SJCRH30 (cell line): ENCODE results near the gene COMT. TPM values are rescaled to one million over a fixed set of nuclear protein-coding genes. Genes with fewer than 3 reads are reported as not detected.

Experiments used
- DNase-seq, 2 experiments: peaks; one replicate each; pipeline ENCODE4 v3.0.0-alpha.2; 2015 to 2020
- H3K27ac ChIP-seq: fragments of 250-450 bp; sonication (Bioruptor Pico); 2 replicates; pipeline ENCODE4 v1.5.1; 2020; ENCODE audit warnings: mild to moderate bottlenecking, moderate library complexity
- H3K27me3 ChIP-seq: fragments of 250-450 bp; sonication (Bioruptor Pico); 2 replicates; pipeline ENCODE4 v1.5.1; 2020; ENCODE audit warnings: mild to moderate bottlenecking, moderate library complexity
- H3K36me3 ChIP-seq: fragments of 250-450 bp; sonication (Bioruptor Pico); 2 replicates; pipeline ENCODE4 v1.5.1; 2020; ENCODE audit warnings: mild to moderate bottlenecking, moderate library complexity
- H3K4me1 ChIP-seq: fragments of 250-450 bp; sonication (Bioruptor Pico); 2 replicates; pipeline ENCODE4 v1.5.1; 2020; ENCODE audit warnings: mild to moderate bottlenecking, moderate library complexity
- H3K4me3 ChIP-seq: fragments of 250-450 bp; sonication (Bioruptor Pico); 2 replicates; pipeline ENCODE4 v1.5.1; 2020; ENCODE audit warnings: mild to moderate bottlenecking, moderate library complexity
- H3K9me3 ChIP-seq: fragments of 250-450 bp; sonication (Bioruptor Pico); replicated peaks from 2 replicates; pipeline ENCODE4 v1.5.1; 2020; ENCODE audit warnings: mild to moderate bottlenecking, moderate library complexity
- total RNA-seq: library from RNA; depleted of rRNA; stranded (reverse); fragments of >200 nt; shearing (Covaris generic); gene quantifications from 2 replicates; pipeline ENCODE4 v1.2.3, GENCODE V29; 2014

The COMT gene
- total RNA-seq, 1 experiment from 2014 or later = 69.2 TPM

GRCh38 chr22:19972251-19972650, 30.7 kb downstream of the COMT start:
- Histone ChIP-seq H3K36me3 (peaks cover 9% of the 10 kb centered on the region; the same call in 1 of the 2 replicates), H3K27ac (no peak overlapping the region), H3K9me3 (no peaks in the 10 kb centered on the region), H3K27me3 (no peaks in the 10 kb centered on the region), H3K4me1 (peaks cover 11% of the 10 kb centered on the region), H3K4me3 (no peak overlapping the region)
- no peak for DNase-seq

DNA sequence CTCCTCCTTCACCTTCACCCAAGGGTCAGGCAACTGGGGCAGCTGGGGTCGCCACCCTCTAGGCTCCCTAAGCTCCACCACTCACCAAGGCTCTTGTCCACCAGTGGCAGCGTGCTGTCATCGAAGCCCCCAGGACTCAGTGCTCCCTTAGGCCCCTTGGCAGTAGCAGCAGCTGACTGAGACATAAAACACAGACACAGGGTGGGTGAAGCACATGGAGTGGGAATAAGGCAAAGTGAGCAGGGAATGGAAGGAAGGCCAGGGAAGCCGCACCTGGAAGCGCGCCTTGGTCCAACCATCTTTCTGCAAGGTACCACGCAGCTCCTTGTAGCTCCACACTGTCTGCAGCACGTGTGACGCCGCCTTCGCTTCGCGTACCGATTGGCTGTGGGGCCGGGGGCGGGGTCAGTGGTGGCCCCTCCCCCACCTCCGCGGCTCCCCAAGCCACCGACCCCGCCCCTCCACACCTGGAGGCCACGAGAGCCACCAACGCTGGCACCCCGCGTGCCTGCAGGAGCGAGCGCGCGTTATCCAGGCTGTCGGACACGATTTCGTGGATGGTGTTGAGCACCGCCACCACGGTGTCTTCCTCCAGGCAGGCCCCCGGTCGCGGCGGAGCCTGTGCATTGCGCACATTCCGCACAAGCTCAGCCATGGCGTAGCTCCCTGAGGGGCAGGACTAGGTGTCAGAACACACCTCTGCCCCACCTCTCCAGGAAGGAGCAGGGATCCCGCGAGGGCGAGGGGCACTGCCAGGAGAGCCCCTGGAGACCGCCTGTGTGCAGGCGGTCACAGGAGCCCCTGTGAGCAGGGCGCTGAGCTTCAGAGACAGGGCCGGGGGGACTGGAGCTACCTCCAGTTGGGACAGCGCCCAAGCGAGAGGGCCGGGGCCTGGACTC, 31.3 kb downstream of the COMT start:
- no peak for DNase-seq
- Histone ChIP-seq H3K27ac (no peak overlapping the region), H3K9me3 (no peaks in the 10 kb centered on the region), H3K36me3 (peaks cover 7% of the 10 kb centered on the region; the same call in 1 of the 2 replicates), H3K4me3 (no peak overlapping the region), H3K27me3 (no peaks in the 10 kb centered on the region), H3K4me1 (peaks cover 11% of the 10 kb centered on the region)

GRCh38 chr22:19973551-19974267, 32.1 kb downstream of the COMT start:
- H3K4me3 ChIP-seq = no peak overlapping the region
- H3K36me3 ChIP-seq = peaks cover 4% of the 10 kb centered on the region; the same call in 1 of the 2 replicates
- H3K9me3 ChIP-seq = no peaks in the 10 kb centered on the region
- H3K27me3 ChIP-seq = no peaks in the 10 kb centered on the region
- H3K4me1 ChIP-seq = peaks cover 11% of the 10 kb centered on the region
- DNase-seq = no peak
- H3K27ac ChIP-seq = no peak overlapping the region

DNA sequence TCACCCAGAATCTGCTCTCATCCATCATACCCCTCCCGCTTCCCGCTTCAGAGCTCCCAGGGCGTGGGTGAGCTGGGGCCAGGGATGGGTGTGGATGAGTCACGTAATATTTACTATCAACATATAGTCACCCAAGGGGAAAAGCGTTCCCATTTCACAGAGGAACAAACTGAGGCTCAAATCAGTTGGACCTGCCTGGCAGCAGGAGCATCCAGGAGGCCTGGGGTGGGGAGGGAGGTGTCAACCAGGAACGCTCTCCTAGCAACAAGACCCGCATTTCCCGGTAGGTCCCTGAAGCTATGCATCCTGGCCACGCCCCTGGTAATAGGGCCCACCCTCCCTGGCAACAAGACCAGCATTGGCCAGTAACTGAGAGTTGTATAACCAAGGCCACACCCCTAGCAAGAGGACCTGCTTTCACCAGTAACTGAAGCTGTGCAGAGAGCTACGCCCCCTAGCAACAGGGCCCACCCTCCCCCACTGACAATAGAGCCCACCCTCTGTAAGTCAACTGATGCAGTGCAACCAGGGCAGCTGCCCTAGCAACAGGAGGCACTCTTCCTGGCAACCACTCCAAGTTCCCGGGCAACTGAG, 32.8 kb downstream of the COMT start:
- Histone ChIP-seq H3K9me3 (no peaks in the 10 kb centered on the region), H3K27ac (no peak overlapping the region), H3K27me3 (no peaks in the 10 kb centered on the region), H3K4me3 (no peak overlapping the region), H3K36me3 (no peaks in the 10 kb centered on the region; the same call in 1 of the 2 replicates), H3K4me1 (peaks cover 11% of the 10 kb centered on the region)
- peak; percentile 87 to 88 for DNase-seq

- Histone ChIP-seq H3K36me3 (no peaks in the 10 kb centered on the region), H3K4me1 (peaks cover 11% of the 10 kb centered on the region), H3K4me3 (no peak overlapping the region), H3K9me3 (no peaks in the 10 kb centered on the region), H3K27me3 (no peaks in the 10 kb centered on the region), H3K27ac (no peak overlapping the region)
- DNase-seq = peak in 1 of 2 experiments; percentile 48
Measured at GRCh38 chr22:19974935-19975706, 33.5 kb downstream of the COMT start.

GRCh38 chr22:19975707-19976035, 34.1 kb downstream of the COMT start:
- Histone ChIP-seq H3K27ac (no peak overlapping the region), H3K4me1 (peaks cover 11% of the 10 kb centered on the region), H3K36me3 (no peaks in the 10 kb centered on the region), H3K9me3 (no peaks in the 10 kb centered on the region), H3K27me3 (no peaks in the 10 kb centered on the region), H3K4me3 (no peak overlapping the region)
- DNase-seq = no peak

GRCh38 chr22:19976671-19977070, 35.1 kb downstream of the COMT start:
- Histone ChIP-seq H3K4me3 (no peak overlapping the region), H3K36me3 (no peaks in the 10 kb centered on the region), H3K27ac (no peak overlapping the region), H3K4me1 (peaks cover 11% of the 10 kb centered on the region), H3K9me3 (no peaks in the 10 kb centered on the region), H3K27me3 (no peaks in the 10 kb centered on the region)
- DNase-seq = no peak

DNA sequence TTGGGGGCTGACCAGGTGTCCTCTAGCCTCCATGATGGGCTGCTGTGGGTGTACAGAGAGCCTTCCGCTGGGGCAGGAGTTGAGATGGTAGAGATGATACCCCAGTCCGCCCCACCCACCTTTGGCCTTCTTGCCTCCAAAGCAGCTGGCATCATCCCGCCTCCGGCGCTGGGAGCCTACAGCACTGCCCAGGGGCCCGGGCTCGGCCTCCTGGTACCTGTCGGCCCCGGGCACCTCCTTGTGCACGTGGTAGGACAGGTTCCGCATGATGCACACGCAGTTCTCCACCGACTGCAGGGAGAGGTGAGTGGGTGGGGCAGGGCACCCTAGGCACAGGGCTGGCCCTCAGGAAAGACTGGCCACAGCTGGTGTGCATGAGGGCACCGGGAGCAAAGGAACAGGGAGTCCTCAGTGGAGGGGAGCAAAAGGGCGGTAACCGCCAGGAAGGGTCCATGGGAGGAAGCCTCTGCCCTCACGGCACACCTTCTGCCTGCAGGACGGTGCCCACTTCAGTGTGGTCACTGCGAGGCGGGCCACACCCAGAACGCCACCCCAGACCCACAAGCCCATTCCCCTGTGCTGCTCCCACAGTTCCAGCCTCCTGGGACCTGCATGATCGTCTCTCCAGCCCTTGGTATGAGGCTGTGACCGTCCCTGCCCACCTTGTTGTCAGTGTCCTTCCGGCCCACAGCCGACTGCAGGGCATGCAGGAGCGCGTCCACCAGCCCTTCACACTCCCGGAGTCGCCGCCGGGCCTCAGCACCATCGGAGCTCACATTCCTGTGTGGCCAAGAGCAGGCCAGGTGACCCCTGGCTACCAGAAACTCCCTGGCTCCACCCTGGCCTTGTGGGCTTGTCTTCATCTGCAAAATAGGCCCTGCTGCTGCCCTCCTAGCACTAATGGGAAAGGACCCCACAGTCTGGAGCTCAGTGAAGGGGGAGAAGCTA, 36.0 kb downstream of the COMT start:
- Histone ChIP-seq H3K4me1 (peaks cover 11% of the 10 kb centered on the region), H3K4me3 (no peak overlapping the region), H3K9me3 (no peaks in the 10 kb centered on the region), H3K27me3 (no peaks in the 10 kb centered on the region), H3K27ac (no peak overlapping the region), H3K36me3 (no peaks in the 10 kb centered on the region)
- DNase-seq = no peak

DNA sequence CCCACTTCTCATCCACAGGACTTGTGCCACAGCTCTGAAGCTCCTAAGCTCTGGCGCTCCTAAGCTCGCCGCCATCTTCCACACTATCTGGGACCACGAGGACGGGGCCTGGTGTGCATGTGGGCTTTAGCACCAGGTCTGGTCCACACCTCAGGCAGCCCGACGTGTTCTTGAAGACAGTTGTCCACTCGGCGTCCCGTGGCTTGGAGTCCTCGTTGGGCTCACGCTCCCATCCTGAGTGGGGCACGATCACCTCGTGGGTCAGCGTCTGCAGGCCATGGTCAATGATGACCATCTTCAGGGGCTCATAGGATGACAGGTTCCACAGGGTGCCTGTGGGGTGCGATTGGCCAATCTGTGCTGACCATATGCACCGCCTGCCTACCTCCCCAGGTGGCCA, 37.2 kb downstream of the COMT start:
- no peaks in the 10 kb centered on the region for H3K27me3 ChIP-seq
- no peak overlapping the region for H3K27ac ChIP-seq
- no peaks in the 10 kb centered on the region for H3K36me3 ChIP-seq
- peaks cover 21% of the 10 kb centered on the region for H3K4me1 ChIP-seq
- H3K4me3 ChIP-seq = no peak overlapping the region
- H3K9me3 ChIP-seq = no peaks in the 10 kb centered on the region
- DNase-seq = no peak

DNA sequence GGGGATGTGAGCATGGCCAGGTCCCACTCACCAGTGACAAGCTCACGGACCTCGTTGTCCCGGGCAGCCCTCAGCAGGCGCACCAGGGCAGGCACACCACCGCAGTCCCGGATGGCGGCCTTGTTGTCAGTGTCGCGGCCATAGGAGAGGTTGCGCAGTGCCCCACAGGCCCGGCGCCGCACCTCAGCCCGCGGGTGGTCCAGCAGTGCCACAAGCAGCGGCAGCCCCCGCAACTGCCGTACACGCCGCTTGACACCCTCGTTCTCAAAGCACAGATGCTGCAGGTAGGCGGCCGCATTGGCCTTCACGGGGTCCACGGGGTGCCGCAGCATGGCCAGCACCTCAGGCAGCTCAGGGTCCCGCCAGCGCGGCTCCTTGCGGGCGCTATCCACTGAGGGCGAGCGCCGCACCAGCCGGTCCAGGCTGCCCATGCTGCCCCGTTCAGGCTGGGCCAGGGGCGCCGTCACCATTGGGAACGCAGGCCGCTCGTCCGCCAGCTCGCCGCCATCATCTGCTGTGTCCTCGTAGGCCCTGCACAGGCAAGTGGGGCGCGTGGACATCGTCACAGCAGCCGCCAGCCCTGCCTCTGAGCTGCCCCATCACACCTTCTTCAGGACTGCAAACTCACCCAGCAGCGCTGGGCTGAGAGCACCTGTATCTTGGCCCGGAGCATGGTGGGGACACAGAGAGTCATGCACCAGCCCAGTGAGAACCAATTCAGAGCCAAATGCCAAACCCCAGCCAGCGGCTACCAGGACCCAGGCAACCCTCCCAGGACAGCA, 38.3 kb downstream of the COMT start:
- Histone ChIP-seq H3K36me3 (no peaks in the 10 kb centered on the region), H3K4me1 (peaks cover 28% of the 10 kb centered on the region), H3K9me3 (no peaks in the 10 kb centered on the region), H3K4me3 (no peak overlapping the region), H3K27ac (no peak overlapping the region), H3K27me3 (no peaks in the 10 kb centered on the region)
- no peak for DNase-seq

- H3K9me3 ChIP-seq = no peaks in the 10 kb centered on the region
- no peaks in the 10 kb centered on the region for H3K27me3 ChIP-seq
- H3K36me3 ChIP-seq = no peaks in the 10 kb centered on the region
- no peak overlapping the region for H3K27ac ChIP-seq
- DNase-seq = no peak
- H3K4me3 ChIP-seq = no peak overlapping the region
- H3K4me1 ChIP-seq = peaks cover 20% of the 10 kb centered on the region
Measured at GRCh38 chr22:19980766-19981165, 39.2 kb downstream of the COMT start.

- Histone ChIP-seq H3K27ac (no peak overlapping the region), H3K4me3 (no peak overlapping the region), H3K27me3 (no peaks in the 10 kb centered on the region), H3K36me3 (no peaks in the 10 kb centered on the region), H3K9me3 (no peaks in the 10 kb centered on the region), H3K4me1 (peaks cover 26% of the 10 kb centered on the region)
- DNase-seq = no peak
Measured at GRCh38 chr22:19981171-19981960, 39.8 kb downstream of the COMT start.
